Activated CD4-positive, alpha-beta T cell treated with anti-CD3 and anti-CD28 coated beads, Interleukin-2, amount 50 U/mL, for 48 hours (primary cell): Measurements from ENCODE around the gene COL9A3.

Experiments used
- DNase-seq, 2 experiments: peaks; one replicate each; pipeline ENCODE4 v3.0.0-alpha.2; 2020

Gene COL9A3

GRCh38 chr20:62797671-62798532, 18.9 kb upstream of the COL9A3 start:
- no peak for DNase-seq

DNA sequence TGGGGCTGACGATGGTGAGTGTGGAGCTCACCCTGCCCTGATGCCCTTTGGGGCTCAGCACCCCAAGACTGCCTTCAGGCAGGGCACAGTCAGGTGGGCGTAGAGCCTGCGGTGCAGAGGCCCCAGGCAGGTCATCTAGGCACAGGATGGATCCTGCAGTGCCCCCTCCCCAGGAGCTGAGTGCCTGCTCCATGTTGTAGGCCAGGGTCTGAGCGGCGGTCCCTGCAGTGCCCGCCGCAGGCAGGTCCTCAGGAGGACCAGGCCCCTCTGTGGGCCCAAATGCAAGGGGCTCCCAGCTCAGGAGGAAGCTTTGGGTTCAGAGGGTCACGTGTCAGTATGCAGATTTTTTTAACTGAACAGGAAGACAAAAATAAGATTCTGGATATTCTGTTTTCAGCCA, 17.8 kb upstream of the COL9A3 start:
- DNase-seq, result no peak

GRCh38 chr20:62799459-62799858, 17.4 kb upstream of the COL9A3 start:
- DNase-seq, result no peak

DNA sequence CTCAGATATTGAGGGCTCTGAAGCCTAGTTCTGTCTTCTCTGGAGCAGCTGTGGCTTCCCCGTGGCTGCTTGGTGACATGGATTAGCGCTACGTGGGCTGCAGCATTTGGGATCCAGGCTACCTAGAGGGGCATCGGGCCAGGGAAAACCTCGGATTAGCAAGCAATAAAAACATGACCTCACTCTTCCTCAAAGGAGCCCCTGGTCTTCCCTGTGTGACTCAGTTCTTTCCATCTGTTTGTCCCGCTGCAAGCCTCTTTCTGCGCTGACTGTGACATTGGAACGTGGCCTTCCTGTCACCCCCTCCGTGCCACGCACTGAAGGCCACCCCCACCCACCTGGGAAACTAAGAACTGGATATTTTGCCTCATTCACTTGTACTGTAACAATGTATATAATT, 17.0 kb upstream of the COL9A3 start:
- DNase-seq, result no peak

- DNase-seq, result no peak
Observed at GRCh38 chr20:62800314-62801259, 16.3 kb upstream of the COL9A3 start.

DNA sequence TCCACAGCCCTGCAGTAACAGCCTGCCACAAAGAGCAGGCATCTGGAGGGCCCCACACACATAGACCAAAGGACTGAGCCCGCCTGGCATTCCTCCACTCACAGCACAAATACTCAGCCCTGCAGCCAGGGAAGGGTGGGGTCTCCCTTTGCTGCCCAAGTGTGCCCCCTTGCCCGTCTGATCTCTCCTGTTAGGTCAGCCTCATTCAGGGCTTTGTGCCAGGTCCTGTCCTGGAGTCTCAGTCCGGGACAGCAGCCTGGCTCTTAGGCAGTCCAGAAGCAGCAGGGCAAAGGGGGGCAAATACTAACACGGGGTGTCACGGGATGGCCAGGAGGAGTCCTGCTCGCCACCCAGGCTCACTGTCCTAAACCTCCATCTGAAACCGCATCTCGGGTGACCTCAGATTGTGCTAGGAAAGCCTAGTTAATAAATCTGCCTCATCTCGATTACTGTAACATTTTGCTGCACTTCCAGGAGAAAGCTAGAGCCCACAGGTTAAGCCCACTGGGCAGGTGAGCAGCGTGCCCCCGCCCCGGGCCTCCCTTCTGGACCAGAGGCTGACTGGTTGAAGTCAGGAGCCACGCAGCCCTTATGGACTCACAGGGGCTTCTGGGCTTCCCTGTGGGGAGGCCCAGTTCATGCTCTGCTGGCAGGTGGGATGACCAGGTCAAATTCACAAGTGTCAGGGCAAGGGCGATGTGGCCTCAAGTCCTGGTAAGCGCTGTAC, 15.4 kb upstream of the COL9A3 start:
- DNase-seq, result no peak

- no peak for DNase-seq
Observed at GRCh38 chr20:62802026-62802712, 14.7 kb upstream of the COL9A3 start.

DNA sequence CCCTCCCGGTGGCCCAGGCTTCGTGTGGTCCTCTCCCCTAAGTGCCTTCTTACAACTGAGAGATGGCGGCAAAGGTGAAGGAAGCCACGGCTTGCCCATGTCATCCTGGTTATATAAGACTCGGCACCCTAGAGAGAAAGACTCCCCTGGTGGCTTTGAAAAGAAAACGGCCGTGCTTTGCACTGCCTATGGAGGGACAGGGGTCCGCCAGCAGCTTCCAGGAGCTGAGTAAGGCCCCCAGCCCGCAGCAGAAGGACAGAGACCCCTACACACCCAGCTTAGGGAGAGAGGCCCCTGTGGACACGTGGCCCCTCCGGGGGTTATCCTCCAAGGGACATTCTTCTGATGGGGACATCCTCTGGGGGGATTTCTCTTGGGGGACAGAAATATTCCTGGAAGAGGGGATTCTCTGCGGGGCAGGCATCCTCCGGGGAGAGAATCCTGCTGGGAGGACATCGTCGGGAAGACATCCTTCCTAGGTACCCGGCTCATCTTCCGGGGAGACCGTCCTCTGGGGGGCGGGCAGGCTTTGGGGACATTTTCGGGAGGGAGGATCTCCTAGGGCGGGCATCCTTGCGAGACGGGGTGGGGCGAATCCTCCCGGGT, 12.7 kb upstream of the COL9A3 start:
- DNase-seq, result no peak

DNA sequence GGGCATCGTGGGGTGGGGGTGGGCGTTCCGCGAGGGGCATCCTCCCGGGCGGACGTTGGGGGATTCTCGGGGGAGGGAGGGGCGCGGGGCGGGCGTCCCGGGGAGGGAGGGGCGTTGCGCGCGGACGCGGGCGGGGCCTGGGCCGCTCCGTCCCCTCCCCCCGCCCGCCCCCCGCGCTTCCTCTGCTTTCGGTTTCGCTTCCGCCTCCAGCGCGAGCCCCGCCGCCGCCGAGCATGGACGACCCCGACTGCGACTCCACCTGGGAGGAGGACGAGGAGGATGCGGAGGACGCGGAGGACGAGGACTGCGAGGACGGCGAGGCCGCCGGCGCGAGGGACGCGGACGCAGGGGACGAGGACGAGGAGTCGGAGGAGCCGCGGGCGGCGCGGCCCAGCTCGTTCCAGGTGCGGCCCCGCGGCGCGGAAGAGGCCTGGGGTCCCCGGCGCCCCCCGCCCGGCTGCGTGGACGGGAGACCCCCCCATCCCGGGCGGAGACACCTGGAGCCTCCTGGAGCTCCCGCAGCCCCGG, 12.2 kb upstream of the COL9A3 start, which contains the start of gene OGFR:
Gene OGFR (plus strand): TSS at position 209 of the 528 bp plus-strand sequence. CDS start 25 bp downstream, at position 234.
- peak; percentile 65 to 68 for DNase-seq

DNA sequence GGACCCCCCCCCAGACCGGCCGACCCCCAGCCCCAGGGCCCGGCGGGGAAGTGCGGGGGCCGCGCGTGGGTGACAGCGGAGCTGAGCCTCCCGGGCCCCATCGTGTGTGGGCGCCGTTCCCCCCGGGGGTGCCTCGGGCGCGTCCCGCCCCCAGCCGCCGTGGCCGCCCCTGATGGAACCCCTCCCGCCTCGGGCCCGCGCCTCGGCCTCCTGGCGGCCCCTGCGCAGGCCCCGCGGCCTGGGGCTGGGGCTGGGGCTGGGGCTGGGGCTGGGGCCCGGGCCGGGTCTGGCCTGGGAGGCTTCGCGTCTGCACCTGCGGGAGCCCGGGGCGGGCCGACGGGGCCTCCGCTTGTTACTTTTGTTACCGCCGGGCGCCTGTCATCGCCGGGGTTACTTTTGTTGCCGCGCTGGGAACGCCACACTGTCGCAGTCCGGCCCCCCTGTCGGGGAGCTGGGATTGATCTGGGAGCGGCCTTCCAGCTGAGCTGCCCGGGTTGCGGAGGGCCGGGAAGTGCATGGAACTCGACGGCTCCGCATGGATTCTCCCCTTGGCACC, 11.6 kb upstream of the COL9A3 start:
- no peak for DNase-seq

GRCh38 chr20:62805711-62806382, 11.0 kb upstream of the COL9A3 start:
- no peak for DNase-seq

GRCh38 chr20:62806383-62807050, 10.3 kb upstream of the COL9A3 start:
- no peak for DNase-seq

DNA sequence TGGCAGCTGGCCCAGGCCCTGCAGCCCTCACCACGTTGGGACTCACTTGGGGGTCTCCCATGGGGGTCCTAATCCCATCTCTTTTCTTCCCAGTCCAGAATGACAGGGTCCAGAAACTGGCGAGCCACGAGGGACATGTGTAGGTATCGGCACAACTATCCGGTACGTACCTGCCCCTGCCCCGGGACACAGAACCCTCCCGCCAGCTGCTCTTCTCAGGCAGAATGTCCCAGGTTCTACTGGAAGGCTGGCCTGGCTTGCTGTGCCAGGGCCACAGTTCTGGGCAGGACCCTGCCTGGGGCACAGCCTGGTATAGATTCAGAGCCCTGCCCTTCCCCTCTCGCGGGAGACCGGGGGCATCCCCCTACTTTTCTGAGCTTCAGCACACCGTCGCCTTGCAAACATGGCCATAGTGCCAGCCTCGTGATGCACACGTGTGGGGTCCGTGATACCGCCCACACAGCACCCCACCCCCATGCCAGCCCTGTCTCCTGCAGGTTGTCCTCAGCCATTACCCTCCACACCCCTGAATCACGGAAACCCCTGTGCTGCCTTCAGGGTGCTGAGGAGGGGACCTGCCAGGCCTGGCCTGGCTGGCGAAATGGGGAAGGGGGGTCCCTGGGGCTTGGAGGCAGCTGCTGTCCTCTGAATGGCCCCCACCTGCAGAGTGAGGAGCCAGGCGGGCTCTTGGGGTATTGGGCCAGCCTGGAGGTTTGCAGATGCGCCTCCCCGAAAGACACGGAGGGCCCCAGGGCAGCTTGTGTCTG, 9.2 kb upstream of the COL9A3 start:
- DNase-seq, result no peak

DNA sequence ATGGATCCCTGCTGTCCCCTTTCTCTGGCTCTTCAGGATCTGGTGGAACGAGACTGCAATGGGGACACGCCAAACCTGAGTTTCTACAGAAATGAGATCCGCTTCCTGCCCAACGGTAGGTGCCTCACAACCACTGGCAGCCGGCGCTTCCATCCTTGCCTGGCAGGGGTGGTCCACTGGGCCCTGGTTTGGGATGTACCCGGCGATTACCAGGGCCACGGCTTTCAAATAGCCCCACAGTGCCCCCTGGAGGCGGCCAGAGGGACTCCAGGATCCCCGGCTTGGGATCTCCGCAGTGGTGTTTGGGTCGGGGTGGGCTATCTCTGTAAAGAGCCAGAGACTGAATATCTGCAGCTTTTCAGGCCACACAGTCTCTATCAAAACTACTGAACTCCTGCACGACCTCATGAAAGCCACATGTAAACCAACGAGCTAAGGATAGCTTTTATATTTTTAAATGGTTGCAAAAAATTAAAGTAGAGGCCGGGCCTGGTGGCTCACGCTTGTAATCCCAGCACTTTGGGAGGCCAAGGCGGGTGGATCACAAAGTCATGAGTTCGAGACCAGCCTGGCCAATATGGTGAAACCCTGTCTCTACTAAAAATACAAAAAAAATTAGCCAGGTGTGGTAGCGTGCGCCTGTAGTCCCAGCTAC, 8.5 kb upstream of the COL9A3 start:
- DNase-seq, result peak; percentile 78 to 81

- DNase-seq, result no peak
Observed at GRCh38 chr20:62809530-62810428, 7.1 kb upstream of the COL9A3 start.

DNA sequence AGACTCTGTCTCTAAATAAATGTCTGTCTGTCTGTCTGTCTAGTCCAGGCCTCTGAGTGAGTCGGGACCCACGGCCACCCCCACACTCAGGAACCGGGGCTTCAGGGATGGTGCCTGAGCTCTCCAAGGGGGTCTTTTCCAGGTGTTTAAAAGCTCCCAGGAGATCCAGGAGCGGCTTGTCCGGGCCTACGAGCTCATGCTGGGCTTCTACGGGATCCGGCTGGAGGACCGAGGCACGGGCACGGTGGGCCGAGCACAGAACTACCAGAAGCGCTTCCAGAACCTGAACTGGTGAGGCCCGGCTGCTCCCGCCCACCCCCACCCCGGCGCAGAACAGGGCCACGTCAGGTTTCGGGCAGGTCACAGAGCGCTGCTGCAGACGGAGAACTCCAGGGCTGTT, 5.5 kb upstream of the COL9A3 start:
- no peak for DNase-seq

- DNase-seq, result no peak
Observed at GRCh38 chr20:62811720-62812119, 5.1 kb upstream of the COL9A3 start.
